ENCODE results near the gene ZNF784.

- TF ChIP-seq, protein P1, sequence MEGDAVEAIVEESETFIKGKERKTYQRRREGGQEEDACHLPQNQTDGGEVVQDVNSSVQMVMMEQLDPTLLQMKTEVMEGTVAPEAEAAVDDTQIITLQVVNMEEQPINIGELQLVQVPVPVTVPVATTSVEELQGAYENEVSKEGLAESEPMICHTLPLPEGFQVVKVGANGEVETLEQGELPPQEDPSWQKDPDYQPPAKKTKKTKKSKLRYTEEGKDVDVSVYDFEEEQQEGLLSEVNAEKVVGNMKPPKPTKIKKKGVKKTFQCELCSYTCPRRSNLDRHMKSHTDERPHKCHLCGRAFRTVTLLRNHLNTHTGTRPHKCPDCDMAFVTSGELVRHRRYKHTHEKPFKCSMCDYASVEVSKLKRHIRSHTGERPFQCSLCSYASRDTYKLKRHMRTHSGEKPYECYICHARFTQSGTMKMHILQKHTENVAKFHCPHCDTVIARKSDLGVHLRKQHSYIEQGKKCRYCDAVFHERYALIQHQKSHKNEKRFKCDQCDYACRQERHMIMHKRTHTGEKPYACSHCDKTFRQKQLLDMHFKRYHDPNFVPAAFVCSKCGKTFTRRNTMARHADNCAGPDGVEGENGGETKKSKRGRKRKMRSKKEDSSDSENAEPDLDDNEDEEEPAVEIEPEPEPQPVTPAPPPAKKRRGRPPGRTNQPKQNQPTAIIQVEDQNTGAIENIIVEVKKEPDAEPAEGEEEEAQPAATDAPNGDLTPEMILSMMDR (IDR thresholded peaks at IDR 0.05) = no peak
- no peak for TF ChIP-seq EP300 (IDR thresholded peaks at IDR 0.05)
- TF ChIP-seq POLR2A (IDR thresholded peaks at IDR 0.05) = no peak
Observed at GRCh38 chr19:55641426-55642152, 17.2 kb upstream of the ZNF784 start.
